OCI-LY3 (cell line): ENCODE data around the gene GPHN.

Source experiments
- H2AFZ ChIP-seq: fragments of 200-600, 300-600 bp; shearing (Covaris generic); 2 replicates; pipeline ENCODE4 v1.6.0; 2014; ENCODE audit warnings: antibody characterized with exemption, low read depth, low read length
- H3K27ac ChIP-seq: fragments of 200-600, 300-600 bp; sonication (generic); 2 replicates; pipeline ENCODE4 v1.5.1; 2014; ENCODE audit warnings: mild to moderate bottlenecking, low read length, moderate library complexity, mixed read lengths
- H3K27me3 ChIP-seq: fragments of 200-600, 300-600 bp; sonication (generic); 2 replicates; pipeline ENCODE4 v1.6.1; 2014; ENCODE audit warnings: low read depth, low read length, mixed read lengths
- H3K36me3 ChIP-seq: fragments of 200-600, 300-600 bp; sonication (generic); replicated peaks from 2 replicates; pipeline ENCODE3; 2014; ENCODE audit warnings: low read depth, low read length, mixed read lengths
- H3K4me1 ChIP-seq: fragments of 300-600, 200-600 bp; sonication (generic); 2 replicates; pipeline ENCODE4 v1.6.1; 2014; ENCODE audit warnings: low read length, mixed read lengths
- H3K4me2 ChIP-seq: fragments of 200-600, 300-600 bp; sonication (generic); 2 replicates; pipeline ENCODE4 v1.6.1; 2014; ENCODE audit warnings: low read length, mixed read lengths
- H3K4me3 ChIP-seq: fragments of 300-600, 200-600 bp; sonication (generic); 2 replicates; pipeline ENCODE4 v1.5.1; 2014; ENCODE audit warnings: antibody characterized with exemption, mild to moderate bottlenecking, low read length, moderate library complexity
- H3K79me2 ChIP-seq: fragments of 300-600, 200-600 bp; shearing (Covaris generic); 2 replicates; pipeline ENCODE4 v1.6.1; 2014; ENCODE audit warnings: mild to moderate bottlenecking, low read length, mixed read lengths
- H3K9ac ChIP-seq: fragments of 300-600, 200-600 bp; shearing (Covaris generic); 2 replicates; pipeline ENCODE4 v1.6.0; 2014; ENCODE audit warnings: mild to moderate bottlenecking, low read length, moderate library complexity
- H3K9me3 ChIP-seq: fragments of 200-600, 300-600 bp; shearing (Covaris generic); 2 replicates; pipeline ENCODE4 v1.6.1; 2014; ENCODE audit warnings: low read length, mixed read lengths; ENCODE audit not compliant: insufficient read depth
- H4K20me1 ChIP-seq: fragments of 200-600, 300-600 bp; sonication (generic); 2 replicates; pipeline ENCODE4 v1.6.1; 2016; ENCODE audit warnings: low read length, mixed read lengths; ENCODE audit not compliant: insufficient read depth
- CTCF ChIP-seq: fragments of 200-600, 300-600 bp; sonication (generic); IDR thresholded peaks from 2 replicates; pipeline ENCODE4 v1.5.1; 2014; ENCODE audit warnings: antibody characterized with exemption, low read length, low read depth
- EZH2phosphoT487 ChIP-seq: fragments of 200-600 bp; shearing (Covaris generic); IDR thresholded peaks from 2 replicates; pipeline ENCODE4 v1.6.1; 2018; ENCODE audit warnings: antibody characterized with exemption, mixed run types, low read depth

Gene GPHN

GRCh38 chr14:67137744-67138371 is 629.9 kb downstream of the GPHN start:
- Histone ChIP-seq H3K9ac (no peak overlapping the region), H3K9me3 (no peaks in the 10 kb centered on the region), H3K36me3 (no peaks in the 10 kb centered on the region), H3K4me2 (no peak overlapping the region), H3K4me3 (no peak overlapping the region), H4K20me1 (no peaks in the 10 kb centered on the region), H3K79me2 (no peaks in the 10 kb centered on the region), H3K27me3 (no peaks in the 10 kb centered on the region), H3K27ac (no peak overlapping the region), H2AFZ (no peak overlapping the region), H3K4me1 (peaks cover 9% of the 10 kb centered on the region)
- no peak for TF ChIP-seq EZH2phosphoT487
- TF ChIP-seq CTCF, result peak; percentile 53

GRCh38 chr14:67140556-67140955 is 632.6 kb downstream of the GPHN start:
- Histone ChIP-seq H3K4me3 (no peak overlapping the region), H3K9me3 (no peaks in the 10 kb centered on the region), H3K9ac (no peak overlapping the region), H3K4me2 (no peak overlapping the region), H3K79me2 (no peaks in the 10 kb centered on the region), H4K20me1 (no peaks in the 10 kb centered on the region), H2AFZ (no peak overlapping the region), H3K27ac (no peak overlapping the region), H3K27me3 (no peaks in the 10 kb centered on the region), H3K36me3 (no peaks in the 10 kb centered on the region), H3K4me1 (peaks cover 3% of the 10 kb centered on the region)
- TF ChIP-seq EZH2phosphoT487 (no peak), CTCF (no peak)

- Histone ChIP-seq H3K4me3 (no peak overlapping the region), H3K9me3 (no peaks in the 10 kb centered on the region), H4K20me1 (no peaks in the 10 kb centered on the region), H3K27me3 (no peaks in the 10 kb centered on the region), H3K9ac (no peak overlapping the region), H3K36me3 (no peaks in the 10 kb centered on the region), H3K79me2 (no peaks in the 10 kb centered on the region), H2AFZ (no peak overlapping the region), H3K4me2 (no peak overlapping the region), H3K27ac (no peak overlapping the region), H3K4me1 (no peaks in the 10 kb centered on the region)
- TF ChIP-seq EZH2phosphoT487 (no peak), CTCF (no peak)
Measured at GRCh38 chr14:67141146-67141900, 633.4 kb downstream of the GPHN start.

GRCh38 chr14:67151082-67151666 is 643.2 kb downstream of the GPHN start:
- H3K27ac ChIP-seq, result no peak overlapping the region
- H2AFZ ChIP-seq, result no peak overlapping the region
- H3K36me3 ChIP-seq, result no peaks in the 10 kb centered on the region
- H3K9me3 ChIP-seq, result no peaks in the 10 kb centered on the region
- no peak overlapping the region for H3K9ac ChIP-seq
- TF ChIP-seq CTCF (no peak), EZH2phosphoT487 (no peak)
- no peaks in the 10 kb centered on the region for H3K4me1 ChIP-seq
- H3K27me3 ChIP-seq, result no peaks in the 10 kb centered on the region
- no peaks in the 10 kb centered on the region for H3K79me2 ChIP-seq
- no peak overlapping the region for H3K4me3 ChIP-seq
- no peaks in the 10 kb centered on the region for H4K20me1 ChIP-seq
- no peak overlapping the region for H3K4me2 ChIP-seq
